Umbilical cord (tissue), 1 donor: ENCODE data around the gene XCL2. TPM values are rescaled to one million over a fixed set of nuclear protein-coding genes. Genes with fewer than 3 reads are reported as not detected.

Experiments used
- total RNA-seq: library from RNA; depleted of rRNA; stranded (reverse); fragments of >200 nt; gene quantifications from one replicate; pipeline ENCODE4 v1.2.3, GENCODE V29; 2014; ENCODE audit warnings: low replicate concordance; ENCODE audit not compliant: insufficient read depth

XCL2 gene
- total RNA-seq, 1 donor from 2014 or later, result not detected

Other genes with a start within 250 kb of the XCL2 start
- 6.5 TPM for gene XCL1, start 32.6 kb upstream of the XCL2 start, total RNA-seq
- gene DPT, start 185.2 kb upstream of the XCL2 start, total RNA-seq, result 202 TPM